T-helper 1 cell treated with Interleukin-12 subunit alpha and Interleukin-12 subunit beta and Interleukin-4 antibody, amounts not matched to agents 30 ng/mL and 1 ng/mL, for 36 hours (primary cell): ENCODE results near the gene ODAD2. TPM values are rescaled to one million over a fixed set of nuclear protein-coding genes. Genes with fewer than 3 reads are reported as not detected.
"Not testable (repeated sequence)": the region's sequence is repeated elsewhere in the genome, so short reads cannot be mapped to it uniquely, and the experiment has no call there.

Source experiments
- intact Hi-C: fragments of 100-400 bp; cut with micrococcal nuclease; formaldehyde crosslinking; loops from one replicate; pipeline ENCODE4 v1.15.1; 2024
- total RNA-seq: library from RNA; stranded (reverse); gene quantifications from 2 replicates; pipeline ENCODE4 v1.2.3, GENCODE V29; 2022

The ODAD2 gene
- not detected in 2 replicates for total RNA-seq

- intact Hi-C loops, result no loop called here
These were observed at the start of gene ODAD2 for GRCh38 chr10:27998954-27999275. TSS of gene ODAD2 (minus strand) at chr10:27999079. CDS start at chr10:27995142, 3,937 bp downstream.

- intact Hi-C loops, result no loop called here
These were observed 48.2 kb upstream of the ODAD2 start for GRCh38 chr10:28047061-28047460.

GRCh38 chr10:28046579-28046978, 47.7 kb upstream of the ODAD2 start:
- intact Hi-C loops, result no loop called here

- intact Hi-C loops, result no loop called here
These were observed 45.1 kb upstream of the ODAD2 start for GRCh38 chr10:28043941-28044340.

- intact Hi-C loops, result no loop called here
These were observed 37.7 kb upstream of the ODAD2 start for GRCh38 chr10:28036587-28036986.

GRCh38 chr10:28020993-28021982, 22.4 kb upstream of the ODAD2 start:
- intact Hi-C loops, result no loop called here

- intact Hi-C loops, result no loop called here
These were observed 21.4 kb upstream of the ODAD2 start for GRCh38 chr10:28020080-28020860.

GRCh38 chr10:28014651-28015050, 15.8 kb upstream of the ODAD2 start:
- intact Hi-C loops, result no loop called here

- intact Hi-C loops, result no loop called here
These were observed 14.2 kb upstream of the ODAD2 start for GRCh38 chr10:28012990-28013515.

- intact Hi-C loops, result no loop called here
These were observed 11.9 kb upstream of the ODAD2 start for GRCh38 chr10:28010821-28011220.

GRCh38 chr10:28008054-28008453, 9.2 kb upstream of the ODAD2 start:
- intact Hi-C loops, result no loop called here

- intact Hi-C loops, result no loop called here
These were observed 2.5 kb upstream of the ODAD2 start for GRCh38 chr10:28001353-28001752.

GRCh38 chr10:27998178-27998953, 513 bp downstream of the ODAD2 start:
- intact Hi-C loops, result no loop called here

GRCh38 chr10:27997865-27998177, 1.1 kb downstream of the ODAD2 start:
- intact Hi-C loops, result no loop called here

- intact Hi-C loops, result no loop called here
These were observed 3.6 kb downstream of the ODAD2 start for GRCh38 chr10:27995311-27995710.

GRCh38 chr10:27989357-27989756, 9.5 kb downstream of the ODAD2 start:
- intact Hi-C loops, result not testable (repeated sequence)

- intact Hi-C loops, result no loop called here
These were observed 12.1 kb downstream of the ODAD2 start for GRCh38 chr10:27986821-27987220.

- intact Hi-C loops, result no loop called here
These were observed 15.9 kb downstream of the ODAD2 start for GRCh38 chr10:27982875-27983543.

- intact Hi-C loops, result no loop called here
These were observed 17.1 kb downstream of the ODAD2 start for GRCh38 chr10:27981744-27982143.

GRCh38 chr10:27970795-27971194, 28.1 kb downstream of the ODAD2 start:
- intact Hi-C loops, result not testable (repeated sequence)

- intact Hi-C loops, result not testable (repeated sequence)
These were observed 28.9 kb downstream of the ODAD2 start for GRCh38 chr10:27969931-27970330.
